OCI-LY1 (cell line): ENCODE results near the gene GFRA4.

ENCODE experiments used
- H2AFZ ChIP-seq: fragments of 200-600 bp; sonication (generic), shearing (Covaris generic); 2 replicates; pipeline ENCODE4 v1.6.0; 2014; ENCODE audit warnings: antibody characterized with exemption, mild to moderate bottlenecking, low read length
- H3F3A ChIP-seq: fragments of 200-600 bp; sonication (generic), shearing (Covaris generic); 2 replicates; pipeline ENCODE4 v1.6.0; 2014; ENCODE audit warnings: mild to moderate bottlenecking, antibody characterized with exemption, low read length, moderate library complexity; ENCODE audit not compliant: insufficient read depth
- H3K27ac ChIP-seq: fragments of 200-600 bp; sonication (generic); 2 replicates; pipeline ENCODE4 v1.5.1; 2014; ENCODE audit warnings: low read length, mixed run types, mild to moderate bottlenecking, low read depth; ENCODE audit not compliant: poor library complexity, severe bottlenecking
- H3K27me3 ChIP-seq: fragments of 200-600 bp; sonication (generic); 2 replicates; pipeline ENCODE4 v1.6.0; 2014; ENCODE audit warnings: antibody characterized with exemption, mild to moderate bottlenecking, low read length, moderate library complexity; ENCODE audit not compliant: insufficient read depth
- H3K36me3 ChIP-seq: fragments of 200-600 bp; sonication (generic); 2 replicates; pipeline ENCODE4 v1.6.1; 2014; ENCODE audit warnings: mild to moderate bottlenecking, antibody characterized with exemption, low read length, moderate library complexity, mixed read lengths; ENCODE audit not compliant: insufficient read depth
- H3K4me1 ChIP-seq: fragments of 200-600 bp; sonication (generic); 2 replicates; pipeline ENCODE4 v1.5.1; 2014; ENCODE audit warnings: mild to moderate bottlenecking, low read length, moderate library complexity; ENCODE audit not compliant: insufficient read depth, severe bottlenecking
- H3K4me2 ChIP-seq: fragments of 200-600 bp; sonication (generic), shearing (Covaris generic); 2 replicates; pipeline ENCODE4 v1.6.1; 2014; ENCODE audit warnings: low read length
- H3K4me3 ChIP-seq: fragments of 200-600 bp; sonication (generic); 2 replicates; pipeline ENCODE4 v1.5.1; 2014; ENCODE audit warnings: low read length, low read depth, mild to moderate bottlenecking, mixed read lengths; ENCODE audit not compliant: poor library complexity, severe bottlenecking
- H3K79me2 ChIP-seq: fragments of 200-600 bp; shearing (Covaris generic); 2 replicates; pipeline ENCODE4 v1.6.1; 2016; ENCODE audit warnings: mixed run types, low read length, mixed read lengths; ENCODE audit not compliant: insufficient read depth
- H3K9ac ChIP-seq: fragments of 200-600 bp; sonication (generic), shearing (Covaris generic); 2 replicates; pipeline ENCODE4 v1.6.1; 2014; ENCODE audit warnings: mild to moderate bottlenecking, low read length, mixed read lengths
- H3K9me2 ChIP-seq: fragments of 200-600 bp; sonication (generic), shearing (Covaris generic); 2 replicates; pipeline ENCODE4 v1.6.1; 2014; ENCODE audit warnings: low read depth, mild to moderate bottlenecking, low read length, mixed read lengths
- H3K9me3 ChIP-seq: fragments of 200-600 bp; shearing (Covaris generic); 2 replicates; pipeline ENCODE4 v1.6.1; 2014; ENCODE audit warnings: low read length, mixed read lengths
- H4K20me1 ChIP-seq: fragments of 200-600 bp; sonication (generic), shearing (Covaris generic); 2 replicates; pipeline ENCODE4 v1.6.0; 2016; ENCODE audit warnings: mild to moderate bottlenecking, low read length; ENCODE audit not compliant: insufficient read depth
- EZH2 ChIP-seq: fragments of 200-600 bp; sonication (generic), shearing (Covaris generic); IDR thresholded peaks from 2 replicates; pipeline ENCODE4 v1.8.0; 2017; ENCODE audit warnings: borderline replicate concordance, mixed run types, mild to moderate bottlenecking, antibody characterized with exemption, low read length, moderate library complexity, mixed read lengths
- TF ChIP-seq, protein P1 (sequence below): fragments of 200-600 bp; sonication (generic), shearing (Covaris generic); IDR thresholded peaks from 2 replicates; pipeline ENCODE4 v1.5.1; 2017; ENCODE audit warnings: mild to moderate bottlenecking, antibody characterized with exemption, low read length, moderate library complexity, mixed read lengths

Gene GFRA4

GRCh38 chr20:3659492-3660261 is 3.5 kb downstream of the GFRA4 start:
- Histone ChIP-seq H3K79me2 (no peaks in the 10 kb centered on the region), H2AFZ (no peak overlapping the region), H3K4me2 (no peak overlapping the region), H3K27ac (no peak overlapping the region), H4K20me1 (no peaks in the 10 kb centered on the region), H3K36me3 (no peaks in the 10 kb centered on the region), H3K27me3 (0 out of 2 replicates have a peak, but pooled peaks cover 3% of the 10 kb centered on the region), H3K4me1 (no peaks in the 10 kb centered on the region), H3K9me3 (no peaks in the 10 kb centered on the region), H3F3A (no peaks in the 10 kb centered on the region), H3K9me2 (no peaks in the 10 kb centered on the region), H3K4me3 (no peak overlapping the region), H3K9ac (no peak overlapping the region)
- TF ChIP-seq, protein P1, sequence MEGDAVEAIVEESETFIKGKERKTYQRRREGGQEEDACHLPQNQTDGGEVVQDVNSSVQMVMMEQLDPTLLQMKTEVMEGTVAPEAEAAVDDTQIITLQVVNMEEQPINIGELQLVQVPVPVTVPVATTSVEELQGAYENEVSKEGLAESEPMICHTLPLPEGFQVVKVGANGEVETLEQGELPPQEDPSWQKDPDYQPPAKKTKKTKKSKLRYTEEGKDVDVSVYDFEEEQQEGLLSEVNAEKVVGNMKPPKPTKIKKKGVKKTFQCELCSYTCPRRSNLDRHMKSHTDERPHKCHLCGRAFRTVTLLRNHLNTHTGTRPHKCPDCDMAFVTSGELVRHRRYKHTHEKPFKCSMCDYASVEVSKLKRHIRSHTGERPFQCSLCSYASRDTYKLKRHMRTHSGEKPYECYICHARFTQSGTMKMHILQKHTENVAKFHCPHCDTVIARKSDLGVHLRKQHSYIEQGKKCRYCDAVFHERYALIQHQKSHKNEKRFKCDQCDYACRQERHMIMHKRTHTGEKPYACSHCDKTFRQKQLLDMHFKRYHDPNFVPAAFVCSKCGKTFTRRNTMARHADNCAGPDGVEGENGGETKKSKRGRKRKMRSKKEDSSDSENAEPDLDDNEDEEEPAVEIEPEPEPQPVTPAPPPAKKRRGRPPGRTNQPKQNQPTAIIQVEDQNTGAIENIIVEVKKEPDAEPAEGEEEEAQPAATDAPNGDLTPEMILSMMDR, result no peak
- no peak for TF ChIP-seq EZH2

DNA sequence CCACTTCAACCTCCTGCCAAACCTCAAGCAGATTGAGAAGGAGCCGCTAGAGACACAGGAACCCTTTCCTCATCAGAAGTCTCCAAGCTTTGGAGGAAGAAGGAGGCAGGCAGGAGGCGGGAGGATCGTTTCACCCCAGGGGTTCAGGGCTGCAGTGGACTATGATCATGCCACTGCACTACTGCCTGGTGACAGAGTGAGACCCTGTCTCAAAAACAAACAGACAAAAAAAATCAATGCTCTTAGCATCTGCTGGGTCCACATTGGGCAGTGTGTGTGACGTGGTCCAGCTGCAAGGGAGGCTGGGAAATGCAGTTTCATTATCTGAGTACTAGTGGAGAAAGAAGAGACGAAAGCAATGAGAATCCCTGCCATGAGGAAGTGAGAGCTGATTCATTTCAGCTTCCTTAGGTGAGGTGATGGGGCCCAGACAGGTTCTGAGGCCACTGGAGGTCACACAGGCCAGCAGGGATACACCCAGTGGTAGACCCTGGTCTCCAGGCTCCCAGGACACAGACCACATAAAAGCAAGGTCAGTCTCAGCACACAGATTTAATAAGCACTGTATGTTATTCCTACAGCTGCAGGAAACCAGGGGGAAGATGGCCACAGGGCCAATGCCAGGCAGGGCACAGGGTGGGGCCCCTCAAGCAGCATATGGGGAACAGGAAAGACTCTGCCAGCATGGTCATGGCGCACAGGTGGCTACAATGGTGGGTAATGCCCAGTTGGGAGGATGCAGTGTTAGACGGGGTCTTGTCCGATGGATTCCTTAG is 4.3 kb downstream of the GFRA4 start:
- TF ChIP-seq, protein P1, result no peak
- TF ChIP-seq EZH2, result no peak
- Histone ChIP-seq H3K9me3 (no peaks in the 10 kb centered on the region), H3K9me2 (no peaks in the 10 kb centered on the region), H4K20me1 (no peaks in the 10 kb centered on the region), H3K4me2 (no peak overlapping the region), H3K9ac (no peak overlapping the region), H3F3A (no peaks in the 10 kb centered on the region), H3K79me2 (no peaks in the 10 kb centered on the region), H3K4me3 (no peak overlapping the region), H3K27ac (no peak overlapping the region), H3K4me1 (no peaks in the 10 kb centered on the region), H3K36me3 (no peaks in the 10 kb centered on the region), H3K27me3 (0 out of 2 replicates have a peak, but pooled peaks cover 3% of the 10 kb centered on the region), H2AFZ (no peak overlapping the region)

DNA sequence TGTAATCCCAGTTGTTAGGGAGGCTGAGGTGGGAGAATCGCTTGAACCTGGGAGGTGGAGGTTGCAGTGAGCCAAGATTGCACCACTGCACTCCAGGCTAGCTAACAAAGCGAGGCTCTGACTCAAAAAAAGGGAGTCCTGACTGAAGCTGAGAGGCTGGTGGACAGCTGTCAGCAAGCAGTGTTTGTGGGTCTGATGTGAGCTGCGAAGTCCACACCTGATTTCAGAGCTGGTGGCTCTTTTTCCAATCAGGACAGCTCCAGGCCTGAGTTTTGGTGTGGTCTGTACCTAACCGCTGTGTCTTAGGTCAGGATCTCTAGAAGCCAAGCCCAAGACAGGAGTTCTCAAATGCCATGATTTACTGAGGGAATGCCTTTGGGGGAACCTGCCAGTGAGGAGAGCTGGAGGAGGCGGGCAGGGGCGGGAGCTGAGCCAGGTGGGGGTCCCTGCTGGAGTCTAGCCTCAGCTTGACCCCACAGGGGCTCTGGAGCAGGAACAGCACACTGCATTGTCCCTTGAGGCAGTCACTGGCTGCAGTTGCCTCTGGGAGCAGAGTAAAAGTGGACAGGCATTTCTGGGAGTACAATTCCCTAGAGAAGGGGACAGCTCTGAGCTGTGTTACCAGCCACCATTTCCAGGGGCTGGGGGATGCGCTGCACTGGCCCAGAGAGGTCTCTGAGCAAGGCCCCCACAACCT is 5.0 kb downstream of the GFRA4 start:
- Histone ChIP-seq H2AFZ (no peak overlapping the region), H3K4me1 (peaks cover 4% of the 10 kb centered on the region), H3K9me2 (no peaks in the 10 kb centered on the region), H3K9me3 (no peaks in the 10 kb centered on the region), H3K9ac (no peak overlapping the region), H3K27me3 (0 out of 2 replicates have a peak, but pooled peaks cover 3% of the 10 kb centered on the region), H4K20me1 (no peaks in the 10 kb centered on the region), H3F3A (no peaks in the 10 kb centered on the region), H3K27ac (no peak overlapping the region), H3K36me3 (no peaks in the 10 kb centered on the region), H3K79me2 (no peaks in the 10 kb centered on the region), H3K4me3 (no peak overlapping the region), H3K4me2 (no peak overlapping the region)
- TF ChIP-seq, protein P1, result no peak
- no peak for TF ChIP-seq EZH2
